SHP77 treated with DMSO at 0.1 percent for 48 hours (cell line): ENCODE results near the gene TTYH3.
A peak's percentile ranks its signal among the peaks of the same experiment; 100 is the strongest.

Experiments
- DNase-seq: peaks from one replicate; lab custom pipeline; 2025; lab: John Stamatoyannopoulos, UW

Gene TTYH3

GRCh38 chr7:2616387-2617324, 15.1 kb upstream of the TTYH3 start:
- no peak for DNase-seq

GRCh38 chr7:2617325-2617905, 14.4 kb upstream of the TTYH3 start:
- DNase-seq: no peak

GRCh38 chr7:2619116-2619515, 12.7 kb upstream of the TTYH3 start:
- DNase-seq: no peak

GRCh38 chr7:2621061-2621828, 10.5 kb upstream of the TTYH3 start:
- DNase-seq: no peak

- DNase-seq: no peak
These were observed 9.7 kb upstream of the TTYH3 start for GRCh38 chr7:2621948-2622640.

- DNase-seq: no peak
These were observed 8.7 kb upstream of the TTYH3 start for GRCh38 chr7:2622869-2623697.

GRCh38 chr7:2623698-2624014, 8.1 kb upstream of the TTYH3 start:
- DNase-seq: no peak

GRCh38 chr7:2624293-2624886, 7.4 kb upstream of the TTYH3 start:
- DNase-seq: no peak

GRCh38 chr7:2626498-2627117, 5.2 kb upstream of the TTYH3 start:
- no peak for DNase-seq

GRCh38 chr7:2627258-2628129, 4.3 kb upstream of the TTYH3 start:
- DNase-seq: no peak

- no peak for DNase-seq
These were observed 3.7 kb upstream of the TTYH3 start for GRCh38 chr7:2628130-2628482.

- no peak for DNase-seq
These were observed 2.9 kb upstream of the TTYH3 start for GRCh38 chr7:2628891-2629290.

- DNase-seq: no peak
These were observed 1.8 kb upstream of the TTYH3 start for GRCh38 chr7:2629746-2630681.

GRCh38 chr7:2632733-2633537, 1.1 kb downstream of the TTYH3 start:
- peak; percentile 68 for DNase-seq

- DNase-seq: no peak
These were observed 1.9 kb downstream of the TTYH3 start for GRCh38 chr7:2633538-2634266.

GRCh38 chr7:2634267-2635145, 2.7 kb downstream of the TTYH3 start:
- no peak for DNase-seq
